K562 (cell line): ENCODE measurements around the gene CSNK1D. TPM values are rescaled to one million over a fixed set of nuclear protein-coding genes. Genes with fewer than 3 reads are reported as not detected.

Experiments
- ADNP ChIP-seq: fragments of 200-800 bp; sonication (Bioruptor generic); IDR thresholded peaks from 2 replicates; pipeline ENCODE4 v1.6.1; 2016; ENCODE audit warnings: missing genetic modification characterization, missing compliant biosample characterization
- MTA1 ChIP-seq: fragments of 450-650 bp; IDR thresholded peaks from 2 replicates; pipeline ENCODE4 v1.6.1; 2017; ENCODE audit warnings: borderline replicate concordance
- POLR3G ChIP-seq: IDR thresholded peaks from 2 replicates; pipeline ENCODE4 v1.6.1; 2011; ENCODE audit not compliant: insufficient read length, insufficient replicate concordance; ENCODE audit errors: extremely low read depth
- XRCC3 ChIP-seq: fragments of 450-650 bp; IDR thresholded peaks from 2 replicates; pipeline ENCODE4 v1.6.1; 2017; ENCODE audit warnings: mild to moderate bottlenecking, moderate library complexity
- ZFP36 ChIP-seq: fragments of 150-350 bp; IDR thresholded peaks from 2 replicates; pipeline ENCODE4 v1.6.1; 2018; ENCODE audit warnings: low read length, low read depth; ENCODE audit not compliant: partially characterized antibody
- ZNF668 ChIP-seq: fragments of 250-450 bp; sonication (Bioruptor Pico); IDR thresholded peaks from 2 replicates; pipeline ENCODE4 v1.8.0; 2022; ENCODE audit warnings: mild to moderate bottlenecking, inconsistent platforms
- ZSCAN29 ChIP-seq: fragments of 450-650 bp; IDR thresholded peaks from 2 replicates; pipeline ENCODE4 v1.6.1; 2017
- polyA plus RNA-seq, 8 experiments: library from polyadenylated mRNA; depleted of rRNA in 4 of 8; stranded (reverse) in 5 of 8; unstranded in 3 of 8; fragments of >200 nt; fragmentation: Nextera tagmentation in 2 of 8; fragmentation: Illumina TruSeq in 1 of 8; extraction: Ambion mirVana in 2 of 8; extraction: Trizol in 1 of 8; gene quantifications; 2 replicates each; pipeline versions ENCODE4 v1.2.1 to v1.2.3, GENCODE V29; 2011 to 2014; ENCODE audit warnings: inconsistent platforms in 1 of 8, missing spikeins in 1 of 8
- total RNA-seq, 7 experiments: library from RNA; depleted of rRNA in 6 of 7; stranded (reverse); fragments of >200 nt in 6 of 7; fragmentation: Illumina TruSeq in 2 of 7; extraction: Trizol in 2 of 7; gene quantifications; 2 replicates each; pipeline versions ENCODE4 v1.2.1 to v1.2.3, GENCODE V29; 2011 to 2021; ENCODE audit warnings: low replicate concordance in 1 of 7
- TF ChIP-seq, protein P1 (sequence below): sonication (generic); formaldehyde crosslinking; IDR thresholded peaks from 2 replicates; pipeline ENCODE4 v1.8.0; 2023; ENCODE audit warnings: mild to moderate bottlenecking, missing genetic modification reagents
- TF ChIP-seq, protein P2 (sequence below): sonication (generic); formaldehyde crosslinking; IDR thresholded peaks from 2 replicates; pipeline ENCODE4 v1.8.0; 2022; ENCODE audit warnings: mild to moderate bottlenecking, missing genetic modification reagents
- TF ChIP-seq, protein P3 (sequence below): fragments of 450-650 bp; IDR thresholded peaks from 2 replicates; pipeline ENCODE4 v1.7.0; 2016; ENCODE audit warnings: borderline replicate concordance
- TF ChIP-seq, protein P4 (sequence below): fragments of 450-650 bp; IDR thresholded peaks from 2 replicates; pipeline ENCODE4 v1.6.1; 2017; ENCODE audit warnings: antibody characterized with exemption, mild to moderate bottlenecking
- TF ChIP-seq, protein P5 (sequence below): fragments of 450-650 bp; IDR thresholded peaks from 2 replicates; pipeline ENCODE4 v1.6.1; 2016; ENCODE audit warnings: mild to moderate bottlenecking

Gene CSNK1D
- total and polyA plus RNA-seq, 9 of the 15 experiments (the other 6 are each of a cell fraction or from before 2014, with no cell fraction given): 6.5 to 133 (median 41.3) TPM

DNA sequence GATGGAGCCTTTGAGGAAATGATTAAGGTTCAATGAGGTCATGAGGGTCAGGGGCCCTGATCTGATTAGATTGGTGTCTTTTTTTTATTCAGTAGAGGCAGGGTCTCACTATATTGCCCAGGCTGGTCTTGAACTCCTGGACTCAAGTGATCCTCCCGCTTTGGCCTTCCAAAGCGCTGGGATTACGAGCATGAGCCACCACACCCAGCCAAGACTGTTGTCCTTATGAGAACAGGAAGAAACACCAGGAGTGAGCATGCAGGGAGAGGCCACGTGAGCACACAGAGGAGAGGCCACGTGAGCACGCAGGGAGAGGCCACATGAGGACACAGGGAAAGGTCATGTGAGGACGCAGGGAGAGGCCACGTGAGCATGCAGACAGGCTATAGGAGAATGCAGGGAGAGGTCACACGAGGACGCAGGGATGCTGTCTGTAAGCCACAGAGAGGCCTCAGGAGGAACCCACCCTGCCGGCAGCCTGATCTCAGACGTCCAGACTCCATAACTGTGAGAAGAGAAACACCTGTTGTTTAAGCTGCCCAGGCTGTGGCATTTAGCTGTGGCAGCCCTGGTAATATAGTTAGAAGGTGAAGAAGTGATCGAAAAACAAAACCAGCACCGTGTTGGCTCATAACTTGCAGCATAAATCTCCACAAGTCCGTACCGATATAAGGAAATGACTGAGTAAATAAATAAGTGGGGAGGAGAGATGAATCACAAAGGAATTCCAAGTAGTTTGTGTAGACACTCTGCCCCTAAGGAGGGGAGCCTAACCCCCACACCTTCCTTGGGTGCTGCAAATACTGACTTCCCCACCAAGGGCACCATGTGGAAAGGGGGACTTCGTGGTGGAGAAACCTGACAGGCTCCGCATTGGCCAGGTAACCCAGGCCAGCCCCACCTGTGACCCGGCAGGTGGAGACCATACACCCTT is 14.6 kb upstream of the CSNK1D start (continued):
- TF ChIP-seq, protein P1, sequence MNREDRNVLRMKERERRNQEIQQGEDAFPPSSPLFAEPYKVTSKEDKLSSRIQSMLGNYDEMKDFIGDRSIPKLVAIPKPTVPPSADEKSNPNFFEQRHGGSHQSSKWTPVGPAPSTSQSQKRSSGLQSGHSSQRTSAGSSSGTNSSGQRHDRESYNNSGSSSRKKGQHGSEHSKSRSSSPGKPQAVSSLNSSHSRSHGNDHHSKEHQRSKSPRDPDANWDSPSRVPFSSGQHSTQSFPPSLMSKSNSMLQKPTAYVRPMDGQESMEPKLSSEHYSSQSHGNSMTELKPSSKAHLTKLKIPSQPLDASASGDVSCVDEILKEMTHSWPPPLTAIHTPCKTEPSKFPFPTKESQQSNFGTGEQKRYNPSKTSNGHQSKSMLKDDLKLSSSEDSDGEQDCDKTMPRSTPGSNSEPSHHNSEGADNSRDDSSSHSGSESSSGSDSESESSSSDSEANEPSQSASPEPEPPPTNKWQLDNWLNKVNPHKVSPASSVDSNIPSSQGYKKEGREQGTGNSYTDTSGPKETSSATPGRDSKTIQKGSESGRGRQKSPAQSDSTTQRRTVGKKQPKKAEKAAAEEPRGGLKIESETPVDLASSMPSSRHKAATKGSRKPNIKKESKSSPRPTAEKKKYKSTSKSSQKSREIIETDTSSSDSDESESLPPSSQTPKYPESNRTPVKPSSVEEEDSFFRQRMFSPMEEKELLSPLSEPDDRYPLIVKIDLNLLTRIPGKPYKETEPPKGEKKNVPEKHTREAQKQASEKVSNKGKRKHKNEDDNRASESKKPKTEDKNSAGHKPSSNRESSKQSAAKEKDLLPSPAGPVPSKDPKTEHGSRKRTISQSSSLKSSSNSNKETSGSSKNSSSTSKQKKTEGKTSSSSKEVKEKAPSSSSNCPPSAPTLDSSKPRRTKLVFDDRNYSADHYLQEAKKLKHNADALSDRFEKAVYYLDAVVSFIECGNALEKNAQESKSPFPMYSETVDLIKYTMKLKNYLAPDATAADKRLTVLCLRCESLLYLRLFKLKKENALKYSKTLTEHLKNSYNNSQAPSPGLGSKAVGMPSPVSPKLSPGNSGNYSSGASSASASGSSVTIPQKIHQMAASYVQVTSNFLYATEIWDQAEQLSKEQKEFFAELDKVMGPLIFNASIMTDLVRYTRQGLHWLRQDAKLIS: peak; percentile 83
- TF ChIP-seq, protein P2, sequence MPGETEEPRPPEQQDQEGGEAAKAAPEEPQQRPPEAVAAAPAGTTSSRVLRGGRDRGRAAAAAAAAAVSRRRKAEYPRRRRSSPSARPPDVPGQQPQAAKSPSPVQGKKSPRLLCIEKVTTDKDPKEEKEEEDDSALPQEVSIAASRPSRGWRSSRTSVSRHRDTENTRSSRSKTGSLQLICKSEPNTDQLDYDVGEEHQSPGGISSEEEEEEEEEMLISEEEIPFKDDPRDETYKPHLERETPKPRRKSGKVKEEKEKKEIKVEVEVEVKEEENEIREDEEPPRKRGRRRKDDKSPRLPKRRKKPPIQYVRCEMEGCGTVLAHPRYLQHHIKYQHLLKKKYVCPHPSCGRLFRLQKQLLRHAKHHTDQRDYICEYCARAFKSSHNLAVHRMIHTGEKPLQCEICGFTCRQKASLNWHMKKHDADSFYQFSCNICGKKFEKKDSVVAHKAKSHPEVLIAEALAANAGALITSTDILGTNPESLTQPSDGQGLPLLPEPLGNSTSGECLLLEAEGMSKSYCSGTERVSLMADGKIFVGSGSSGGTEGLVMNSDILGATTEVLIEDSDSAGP (CRISPR knock-in tag): no peak
- peak; percentile 90 for TF ChIP-seq MTA1
- TF ChIP-seq ADNP (tag): peak; percentile 99
- no peak for TF ChIP-seq ZFP36
- TF ChIP-seq ZSCAN29: no peak
- TF ChIP-seq XRCC3: no peak
- TF ChIP-seq POLR3G: no peak
- TF ChIP-seq, protein P3, sequence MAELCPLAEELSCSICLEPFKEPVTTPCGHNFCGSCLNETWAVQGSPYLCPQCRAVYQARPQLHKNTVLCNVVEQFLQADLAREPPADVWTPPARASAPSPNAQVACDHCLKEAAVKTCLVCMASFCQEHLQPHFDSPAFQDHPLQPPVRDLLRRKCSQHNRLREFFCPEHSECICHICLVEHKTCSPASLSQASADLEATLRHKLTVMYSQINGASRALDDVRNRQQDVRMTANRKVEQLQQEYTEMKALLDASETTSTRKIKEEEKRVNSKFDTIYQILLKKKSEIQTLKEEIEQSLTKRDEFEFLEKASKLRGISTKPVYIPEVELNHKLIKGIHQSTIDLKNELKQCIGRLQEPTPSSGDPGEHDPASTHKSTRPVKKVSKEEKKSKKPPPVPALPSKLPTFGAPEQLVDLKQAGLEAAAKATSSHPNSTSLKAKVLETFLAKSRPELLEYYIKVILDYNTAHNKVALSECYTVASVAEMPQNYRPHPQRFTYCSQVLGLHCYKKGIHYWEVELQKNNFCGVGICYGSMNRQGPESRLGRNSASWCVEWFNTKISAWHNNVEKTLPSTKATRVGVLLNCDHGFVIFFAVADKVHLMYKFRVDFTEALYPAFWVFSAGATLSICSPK: no peak
- TF ChIP-seq, protein P4, sequence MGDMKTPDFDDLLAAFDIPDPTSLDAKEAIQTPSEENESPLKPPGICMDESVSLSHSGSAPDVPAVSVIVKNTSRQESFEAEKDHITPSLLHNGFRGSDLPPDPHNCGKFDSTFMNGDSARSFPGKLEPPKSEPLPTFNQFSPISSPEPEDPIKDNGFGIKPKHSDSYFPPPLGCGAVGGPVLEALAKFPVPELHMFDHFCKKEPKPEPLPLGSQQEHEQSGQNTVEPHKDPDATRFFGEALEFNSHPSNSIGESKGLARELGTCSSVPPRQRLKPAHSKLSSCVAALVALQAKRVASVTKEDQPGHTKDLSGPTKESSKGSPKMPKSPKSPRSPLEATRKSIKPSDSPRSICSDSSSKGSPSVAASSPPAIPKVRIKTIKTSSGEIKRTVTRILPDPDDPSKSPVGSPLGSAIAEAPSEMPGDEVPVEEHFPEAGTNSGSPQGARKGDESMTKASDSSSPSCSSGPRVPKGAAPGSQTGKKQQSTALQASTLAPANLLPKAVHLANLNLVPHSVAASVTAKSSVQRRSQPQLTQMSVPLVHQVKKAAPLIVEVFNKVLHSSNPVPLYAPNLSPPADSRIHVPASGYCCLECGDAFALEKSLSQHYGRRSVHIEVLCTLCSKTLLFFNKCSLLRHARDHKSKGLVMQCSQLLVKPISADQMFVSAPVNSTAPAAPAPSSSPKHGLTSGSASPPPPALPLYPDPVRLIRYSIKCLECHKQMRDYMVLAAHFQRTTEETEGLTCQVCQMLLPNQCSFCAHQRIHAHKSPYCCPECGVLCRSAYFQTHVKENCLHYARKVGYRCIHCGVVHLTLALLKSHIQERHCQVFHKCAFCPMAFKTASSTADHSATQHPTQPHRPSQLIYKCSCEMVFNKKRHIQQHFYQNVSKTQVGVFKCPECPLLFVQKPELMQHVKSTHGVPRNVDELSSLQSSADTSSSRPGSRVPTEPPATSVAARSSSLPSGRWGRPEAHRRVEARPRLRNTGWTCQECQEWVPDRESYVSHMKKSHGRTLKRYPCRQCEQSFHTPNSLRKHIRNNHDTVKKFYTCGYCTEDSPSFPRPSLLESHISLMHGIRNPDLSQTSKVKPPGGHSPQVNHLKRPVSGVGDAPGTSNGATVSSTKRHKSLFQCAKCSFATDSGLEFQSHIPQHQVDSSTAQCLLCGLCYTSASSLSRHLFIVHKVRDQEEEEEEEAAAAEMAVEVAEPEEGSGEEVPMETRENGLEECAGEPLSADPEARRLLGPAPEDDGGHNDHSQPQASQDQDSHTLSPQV: peak; percentile 98
- TF ChIP-seq ZNF668 (CRISPR knock-in tag): no peak
- TF ChIP-seq, protein P5, sequence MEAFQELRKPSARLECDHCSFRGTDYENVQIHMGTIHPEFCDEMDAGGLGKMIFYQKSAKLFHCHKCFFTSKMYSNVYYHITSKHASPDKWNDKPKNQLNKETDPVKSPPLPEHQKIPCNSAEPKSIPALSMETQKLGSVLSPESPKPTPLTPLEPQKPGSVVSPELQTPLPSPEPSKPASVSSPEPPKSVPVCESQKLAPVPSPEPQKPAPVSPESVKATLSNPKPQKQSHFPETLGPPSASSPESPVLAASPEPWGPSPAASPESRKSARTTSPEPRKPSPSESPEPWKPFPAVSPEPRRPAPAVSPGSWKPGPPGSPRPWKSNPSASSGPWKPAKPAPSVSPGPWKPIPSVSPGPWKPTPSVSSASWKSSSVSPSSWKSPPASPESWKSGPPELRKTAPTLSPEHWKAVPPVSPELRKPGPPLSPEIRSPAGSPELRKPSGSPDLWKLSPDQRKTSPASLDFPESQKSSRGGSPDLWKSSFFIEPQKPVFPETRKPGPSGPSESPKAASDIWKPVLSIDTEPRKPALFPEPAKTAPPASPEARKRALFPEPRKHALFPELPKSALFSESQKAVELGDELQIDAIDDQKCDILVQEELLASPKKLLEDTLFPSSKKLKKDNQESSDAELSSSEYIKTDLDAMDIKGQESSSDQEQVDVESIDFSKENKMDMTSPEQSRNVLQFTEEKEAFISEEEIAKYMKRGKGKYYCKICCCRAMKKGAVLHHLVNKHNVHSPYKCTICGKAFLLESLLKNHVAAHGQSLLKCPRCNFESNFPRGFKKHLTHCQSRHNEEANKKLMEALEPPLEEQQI: peak; percentile 56; the same call in 1 of the 2 replicates
